Measurements from ENCODE around the gene KLHL3.

DNA sequence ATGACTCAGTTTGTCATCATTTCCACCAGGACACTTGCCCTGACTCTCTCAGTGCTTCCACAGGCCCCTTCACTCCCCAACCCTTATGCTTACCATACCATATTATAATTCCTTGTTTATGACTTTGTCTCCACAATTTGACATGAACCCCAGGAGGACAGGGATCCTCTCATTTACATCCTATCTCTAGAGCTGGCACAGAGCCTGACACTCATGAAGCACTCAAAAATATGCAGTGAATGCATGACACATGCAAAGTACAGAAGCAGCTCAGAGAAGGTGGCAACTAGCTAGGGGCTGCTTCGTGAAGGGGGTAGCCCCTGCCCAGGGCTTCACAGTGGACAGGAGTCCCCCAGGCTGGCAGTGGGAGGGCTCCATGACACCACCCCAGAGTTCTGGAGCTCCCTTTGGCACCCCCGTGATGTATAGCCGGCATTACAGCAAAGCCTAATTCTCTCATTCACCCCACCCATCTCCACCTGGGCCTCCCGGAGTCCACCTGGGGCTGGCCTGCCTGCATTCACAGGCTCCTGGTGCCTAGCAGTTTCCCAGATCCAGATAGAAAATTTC, 124.8 kb downstream of the KLHL3 start:
- TF ChIP-seq NFRKB (IDR thresholded peaks at IDR 0.05), result no peak
- TF ChIP-seq BHLHE40 (IDR thresholded peaks at IDR 0.05; ENCODE audit: borderline replicate concordance), result no peak
- no peak for TF ChIP-seq ARNT (IDR thresholded peaks at IDR 0.05)
- TF ChIP-seq, protein P1, sequence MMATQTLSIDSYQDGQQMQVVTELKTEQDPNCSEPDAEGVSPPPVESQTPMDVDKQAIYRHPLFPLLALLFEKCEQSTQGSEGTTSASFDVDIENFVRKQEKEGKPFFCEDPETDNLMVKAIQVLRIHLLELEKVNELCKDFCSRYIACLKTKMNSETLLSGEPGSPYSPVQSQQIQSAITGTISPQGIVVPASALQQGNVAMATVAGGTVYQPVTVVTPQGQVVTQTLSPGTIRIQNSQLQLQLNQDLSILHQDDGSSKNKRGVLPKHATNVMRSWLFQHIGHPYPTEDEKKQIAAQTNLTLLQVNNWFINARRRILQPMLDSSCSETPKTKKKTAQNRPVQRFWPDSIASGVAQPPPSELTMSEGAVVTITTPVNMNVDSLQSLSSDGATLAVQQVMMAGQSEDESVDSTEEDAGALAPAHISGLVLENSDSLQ (IDR thresholded peaks at IDR 0.05), result no peak
- TF ChIP-seq SP1 (IDR thresholded peaks at IDR 0.05), result no peak
- no peak for TF ChIP-seq SUZ12 (IDR thresholded peaks at IDR 0.05)
- no peak for TF ChIP-seq FOXK2 (IDR thresholded peaks at IDR 0.05)
- TF ChIP-seq FOXM1 (IDR thresholded peaks at IDR 0.05; ENCODE audit: borderline replicate concordance), result no peak
- TF ChIP-seq ELF4 (IDR thresholded peaks at IDR 0.05), result no peak
- no peak for TF ChIP-seq TARDBP (IDR thresholded peaks at IDR 0.05)
- no peak for TF ChIP-seq LEF1 (IDR thresholded peaks at IDR 0.05; ENCODE audit: borderline replicate concordance)
- no peak for TF ChIP-seq L3MBTL2 (conservative IDR thresholded peaks at IDR 0.05)
